Measurements from ENCODE around the gene GRIN3A. TPM values are rescaled to one million over a fixed set of nuclear protein-coding genes. Genes with fewer than 3 reads are reported as not detected.
"Not testable (repeated sequence)": the region's sequence is repeated elsewhere in the genome, so short reads cannot be mapped to it uniquely, and the experiment has no call there.

The GRIN3A gene
- total and polyA plus RNA-seq, 5 experiments from 2014 or later = 0.05 to 0.12 (median 0.09) TPM; not detected in 2

DNA sequence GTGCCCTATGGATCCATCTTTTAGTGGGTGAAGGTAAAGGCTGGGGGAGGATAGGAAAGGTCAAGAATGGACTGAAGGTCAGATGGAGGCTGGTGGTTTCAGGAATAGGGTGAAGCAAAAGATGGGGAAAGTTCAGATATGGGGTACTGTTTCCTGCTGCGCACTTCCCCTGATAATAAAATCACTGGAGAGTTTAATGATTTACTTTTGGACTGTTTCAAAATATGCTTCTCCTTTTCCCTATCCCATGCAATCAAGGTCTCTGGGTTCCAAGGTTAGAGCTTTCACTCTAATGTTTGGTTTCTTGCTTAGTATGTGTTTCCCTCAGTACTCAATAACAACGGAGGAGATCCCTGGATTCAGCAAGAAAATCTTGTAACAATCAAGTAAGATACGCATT, 132.9 kb downstream of the GRIN3A start:
- Mint-ChIP-seq H3K9me3 (no peaks in the 10 kb centered on the region), H3K4me1 (peaks cover 0 to 9% (median 4%) of the 10 kb centered on the region in 4 donors), H3K4me3 (no peak overlapping the region), H3K27me3 (peaks cover 2 to 18% (median 5%) of the 10 kb centered on the region in 5 donors), H3K27ac (no peak overlapping the region), H3K36me3 (no peaks in the 10 kb centered on the region)
- POLR2A ChIA-PET = no interaction called here
- ATAC-seq (no peak), DNase-seq (no peak)

DNA sequence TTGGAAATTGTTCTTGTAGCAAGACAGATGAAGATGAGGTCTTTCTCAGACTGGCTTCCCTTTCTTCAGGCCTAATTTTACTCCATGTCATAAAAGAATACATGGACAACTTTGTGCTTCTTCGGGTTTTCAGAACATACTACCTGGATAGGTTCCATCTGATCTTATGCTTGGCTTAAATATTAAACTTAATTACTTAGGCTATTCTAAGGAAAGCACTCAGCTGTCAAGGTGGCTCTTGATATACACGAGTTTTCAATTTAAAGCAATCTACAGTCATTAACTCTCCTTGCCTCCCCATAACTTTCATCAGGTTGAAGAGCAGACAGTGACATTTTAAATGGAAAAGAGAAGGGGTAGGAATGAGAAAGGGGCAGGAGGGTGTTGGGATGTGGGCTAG, 134.2 kb downstream of the GRIN3A start:
- no peak for DNase-seq
- H3K9me3 Mint-ChIP-seq = no peaks in the 10 kb centered on the region
- no peaks in the 10 kb centered on the region for H3K36me3 Mint-ChIP-seq
- no peak overlapping the region for H3K4me3 Mint-ChIP-seq
- peaks cover 4 to 18% (median 5%) of the 10 kb centered on the region in 5 donors for H3K27me3 Mint-ChIP-seq
- H3K4me1 Mint-ChIP-seq = peaks cover 0 to 9% (median 4%) of the 10 kb centered on the region in 4 donors
- no peak for ATAC-seq
- POLR2A ChIA-PET = no interaction called here
- H3K27ac Mint-ChIP-seq = no peak overlapping the region

DNA sequence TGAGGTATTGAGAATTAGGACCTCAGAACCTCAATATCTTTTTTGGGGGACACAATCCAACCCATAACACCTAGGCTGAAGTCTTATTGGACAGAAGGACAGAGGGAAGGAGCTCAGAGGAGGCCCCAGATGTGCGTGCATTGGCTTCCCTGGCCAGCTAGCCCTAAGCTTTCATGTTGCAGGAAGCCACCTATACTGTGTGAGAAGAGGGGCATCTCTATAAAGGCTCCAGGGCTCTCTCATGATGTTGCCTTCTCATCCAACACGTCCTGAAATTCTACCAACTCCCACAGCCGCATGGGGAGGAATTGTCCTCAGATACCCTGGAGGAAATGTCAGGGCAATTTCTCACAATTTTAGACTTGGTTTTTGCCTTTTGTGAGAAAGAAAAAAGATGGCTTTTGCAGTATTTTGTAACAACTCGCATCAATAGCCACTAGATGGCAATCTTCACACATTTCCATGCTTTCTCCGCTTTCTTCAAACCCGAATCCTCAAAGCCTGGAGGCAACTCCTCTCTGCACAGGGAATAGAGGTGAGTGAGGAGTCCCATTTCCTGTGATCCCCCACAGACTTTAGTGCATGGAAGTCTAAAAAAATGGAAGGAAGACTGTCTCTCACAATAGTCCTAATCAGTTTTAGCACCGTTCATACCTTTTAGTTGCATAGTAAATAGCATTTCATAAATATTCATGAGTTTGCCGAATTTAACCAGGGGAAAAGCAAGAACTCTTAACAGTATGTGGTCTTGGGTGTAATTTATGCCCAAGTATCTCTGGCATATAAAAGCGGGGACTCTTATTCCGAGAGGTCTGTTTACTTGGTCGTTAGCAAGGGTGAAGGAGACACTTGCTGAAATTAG, 136.3 kb downstream of the GRIN3A start:
- H3K36me3 Mint-ChIP-seq = no peaks in the 10 kb centered on the region
- peaks cover 0 to 9% (median 4%) of the 10 kb centered on the region in 4 donors for H3K4me1 Mint-ChIP-seq
- H3K27ac Mint-ChIP-seq = peak overlapping the region in 3 of 10 donors; percentile 48 to 72 (median 68)
- ATAC-seq (peak in 1 of 2 donors; percentile 43), DNase-seq (peak in 4 of 10 donors; percentile 4 to 41 (median 35))
- POLR2A ChIA-PET = no interaction called here
- H3K27me3 Mint-ChIP-seq = peaks cover 2 to 11% (median 3%) of the 10 kb centered on the region in 5 donors
- H3K9me3 Mint-ChIP-seq = no peaks in the 10 kb centered on the region
- peak overlapping the region in 9 of 10 donors; percentile 44 to 81 (median 53) for H3K4me3 Mint-ChIP-seq

DNA sequence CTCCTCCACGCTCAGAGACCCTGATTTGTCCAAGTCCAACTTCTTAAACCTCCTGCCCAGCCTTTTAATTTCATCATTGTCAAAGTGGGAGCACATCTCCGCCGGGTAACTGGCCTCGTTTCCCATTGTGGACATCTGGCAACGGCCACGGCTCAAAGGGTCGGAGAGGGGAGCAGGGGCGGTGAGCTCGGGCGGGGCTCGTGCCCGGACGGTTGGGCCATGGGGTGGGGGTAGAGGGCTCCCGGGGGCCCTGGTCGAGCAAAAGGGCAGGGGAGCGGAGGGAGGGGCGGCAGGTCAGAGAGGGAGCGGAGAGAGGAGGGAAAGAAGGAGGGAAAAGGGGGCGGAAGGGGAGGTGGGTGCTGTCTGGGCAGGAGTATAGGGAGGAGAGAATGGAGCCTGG, 143.7 kb downstream of the GRIN3A start, which contains the start of gene PPP3R2:
Gene PPP3R2, minus strand, starts transcription at position 174 of the 400 bp plus-strand sequence. Its CDS starts 48 bp downstream, at position 126.
- Mint-ChIP-seq H3K9me3 (no peaks in the 10 kb centered on the region), H3K27ac (peak within 1 kb of the TSS in 1 of 10 donors; percentile 70), H3K4me1 (peaks cover 0 to 6% (median 3%) of the 10 kb centered on the region in 4 donors), H3K4me3 (no peak within 1 kb of the TSS), H3K27me3 (peaks cover 0 to 4% (median 0%) of the 10 kb centered on the region in 5 donors), H3K36me3 (no peaks in the 10 kb centered on the region)
- DNase-seq (no peak), ATAC-seq (no peak)
- POLR2A ChIA-PET = no interaction called here

DNA sequence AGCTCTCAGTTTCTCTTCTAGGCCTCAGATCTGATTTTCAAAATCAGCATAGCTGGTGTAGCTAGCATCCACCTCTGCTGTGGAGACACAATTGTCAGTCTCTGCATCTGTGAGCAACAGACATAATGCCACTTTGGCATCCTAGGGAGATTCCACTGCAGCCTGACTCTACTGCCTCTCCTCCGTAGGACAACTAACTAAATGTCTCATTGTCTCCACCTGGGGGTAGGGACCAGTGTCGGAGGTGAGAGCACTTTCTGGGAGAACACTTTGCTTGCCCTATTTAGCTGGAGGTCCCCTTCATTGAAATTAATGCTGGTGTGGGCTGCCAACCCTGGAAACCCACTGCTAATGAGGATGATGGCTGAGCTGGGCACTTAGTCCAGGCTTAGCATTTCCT, 145.1 kb downstream of the GRIN3A start:
- peaks cover 0 to 4% (median 0%) of the 10 kb centered on the region in 5 donors for H3K27me3 Mint-ChIP-seq
- POLR2A ChIA-PET = no interaction called here

DNA sequence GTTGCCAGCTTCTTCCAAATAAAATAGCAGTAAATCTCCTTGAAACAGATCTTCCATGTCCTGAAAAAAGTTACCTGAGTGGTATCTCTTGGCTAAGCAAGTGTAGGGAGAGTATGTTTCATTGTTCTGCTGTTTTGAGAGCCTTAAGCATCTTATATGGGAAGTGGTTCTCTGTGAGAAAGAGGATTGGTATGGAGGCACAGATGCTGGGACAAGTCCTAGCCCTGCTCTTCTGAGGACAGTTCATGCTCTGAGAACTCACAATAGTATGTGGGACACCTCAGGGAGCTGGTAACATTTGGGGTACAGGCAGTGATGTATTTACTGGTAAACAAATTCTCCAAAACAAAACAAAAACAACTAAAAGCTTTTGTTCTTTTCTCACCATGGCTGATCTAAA, 145.7 kb downstream of the GRIN3A start:
- POLR2A ChIA-PET = no interaction called here
- Mint-ChIP-seq H3K4me1 (peaks cover 0 to 6% (median 3%) of the 10 kb centered on the region in 4 donors), H3K4me3 (no peak overlapping the region), H3K9me3 (no peaks in the 10 kb centered on the region), H3K27ac (no peak overlapping the region), H3K36me3 (no peaks in the 10 kb centered on the region), H3K27me3 (peaks cover 0 to 4% (median 0%) of the 10 kb centered on the region in 5 donors)
- ATAC-seq = no peak
- DNase-seq = no peak

More for the DNA sequence above, 145.1 kb downstream of the GRIN3A start:
- ATAC-seq = no peak
- no peak overlapping the region for H3K27ac Mint-ChIP-seq
- no peak overlapping the region for H3K4me3 Mint-ChIP-seq
- no peak for DNase-seq
- no peaks in the 10 kb centered on the region for H3K36me3 Mint-ChIP-seq
- H3K9me3 Mint-ChIP-seq = no peaks in the 10 kb centered on the region
- peaks cover 0 to 6% (median 3%) of the 10 kb centered on the region in 4 donors for H3K4me1 Mint-ChIP-seq

DNA sequence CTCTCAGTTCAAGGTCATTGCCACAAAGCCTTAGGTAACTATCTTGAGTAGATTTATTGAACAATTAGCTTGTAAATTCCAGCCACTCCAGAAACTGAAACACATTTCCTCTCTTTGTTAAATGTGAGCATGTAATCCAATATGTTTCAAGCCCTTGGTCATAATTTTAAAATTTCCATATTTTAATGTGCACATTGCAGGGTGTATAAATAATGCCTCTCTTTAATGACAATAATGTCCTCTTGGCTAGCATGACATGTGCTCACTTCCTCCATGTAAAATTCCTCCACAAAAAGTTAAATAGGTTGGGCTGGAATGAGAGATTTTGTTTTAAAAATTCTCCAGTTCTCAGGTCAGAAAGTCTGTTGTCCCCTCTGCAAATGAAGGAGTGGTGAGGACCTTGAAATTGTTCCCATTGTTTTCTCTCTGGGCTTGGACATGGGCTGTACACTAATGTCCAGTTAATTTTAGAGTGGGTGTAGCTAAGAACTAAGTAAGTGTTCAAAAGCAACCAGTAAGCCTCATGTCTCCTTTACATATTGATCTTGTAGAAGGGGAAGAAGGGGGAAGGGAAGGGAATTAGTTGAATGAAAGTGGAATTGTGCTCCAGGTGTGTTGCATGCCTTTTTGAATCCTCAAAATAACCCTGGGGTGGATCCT, 146.5 kb downstream of the GRIN3A start:
- no peak for ATAC-seq
- POLR2A ChIA-PET = no interaction called here
- H3K9me3 Mint-ChIP-seq = no peaks in the 10 kb centered on the region
- peaks cover 0 to 4% (median 0%) of the 10 kb centered on the region in 5 donors for H3K27me3 Mint-ChIP-seq
- no peaks in the 10 kb centered on the region for H3K36me3 Mint-ChIP-seq
- H3K4me3 Mint-ChIP-seq = no peak overlapping the region
- DNase-seq = no peak
- peaks cover 0 to 6% (median 3%) of the 10 kb centered on the region in 4 donors for H3K4me1 Mint-ChIP-seq
- no peak overlapping the region for H3K27ac Mint-ChIP-seq

DNA sequence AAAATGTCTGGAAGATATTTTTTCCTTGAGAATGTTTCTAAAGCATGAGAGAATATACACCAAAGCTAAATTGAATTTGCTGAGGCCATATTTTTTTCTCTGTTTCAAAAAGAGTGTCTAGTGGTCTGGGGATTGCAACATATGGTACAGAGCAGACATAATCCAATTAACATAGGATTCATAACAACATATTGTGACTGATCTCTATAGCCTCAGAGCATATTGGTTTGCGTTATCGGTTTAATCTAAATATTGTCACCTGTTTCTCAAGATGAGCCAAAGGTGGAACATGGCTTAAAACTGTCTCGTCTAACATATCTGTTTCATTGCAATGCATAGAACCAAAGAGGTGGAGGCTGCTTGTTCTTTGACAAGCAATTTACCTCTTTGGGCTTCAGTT, 147.5 kb downstream of the GRIN3A start:
- ATAC-seq = no peak
- Mint-ChIP-seq H3K4me1 (peaks cover 0 to 6% (median 4%) of the 10 kb centered on the region in 4 donors), H3K4me3 (no peak overlapping the region), H3K9me3 (no peaks in the 10 kb centered on the region), H3K27me3 (peaks cover 0 to 4% (median 0%) of the 10 kb centered on the region in 5 donors), H3K36me3 (no peaks in the 10 kb centered on the region), H3K27ac (peak overlapping the region in 1 of 10 donors; percentile 60)
- no peak for DNase-seq
- POLR2A ChIA-PET = no interaction called here

DNA sequence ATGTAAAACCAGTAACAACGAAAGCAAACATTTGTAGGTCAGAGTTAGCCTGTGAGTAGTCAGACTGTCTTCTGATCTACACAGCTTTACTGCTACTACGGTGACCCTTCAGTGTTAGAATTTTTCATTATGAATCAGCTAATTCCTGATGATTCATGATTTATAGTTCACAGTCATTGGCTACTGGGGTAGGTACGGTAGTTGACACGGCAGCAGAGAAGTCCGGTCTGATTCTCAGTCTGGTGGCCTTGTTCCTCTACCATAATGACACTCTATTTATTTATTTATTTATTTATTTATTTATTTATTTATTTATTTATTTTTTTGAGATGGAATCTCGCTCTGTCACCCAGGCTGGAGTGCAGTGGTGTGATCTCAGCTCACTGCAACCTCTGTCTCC, 148.4 kb downstream of the GRIN3A start:
- H3K4me1 Mint-ChIP-seq, H3K36me3 Mint-ChIP-seq, H3K27me3 Mint-ChIP-seq, POLR2A ChIA-PET, H3K9me3 Mint-ChIP-seq, DNase-seq, ATAC-seq, H3K4me3 Mint-ChIP-seq, H3K27ac Mint-ChIP-seq: not testable (repeated sequence)

DNA sequence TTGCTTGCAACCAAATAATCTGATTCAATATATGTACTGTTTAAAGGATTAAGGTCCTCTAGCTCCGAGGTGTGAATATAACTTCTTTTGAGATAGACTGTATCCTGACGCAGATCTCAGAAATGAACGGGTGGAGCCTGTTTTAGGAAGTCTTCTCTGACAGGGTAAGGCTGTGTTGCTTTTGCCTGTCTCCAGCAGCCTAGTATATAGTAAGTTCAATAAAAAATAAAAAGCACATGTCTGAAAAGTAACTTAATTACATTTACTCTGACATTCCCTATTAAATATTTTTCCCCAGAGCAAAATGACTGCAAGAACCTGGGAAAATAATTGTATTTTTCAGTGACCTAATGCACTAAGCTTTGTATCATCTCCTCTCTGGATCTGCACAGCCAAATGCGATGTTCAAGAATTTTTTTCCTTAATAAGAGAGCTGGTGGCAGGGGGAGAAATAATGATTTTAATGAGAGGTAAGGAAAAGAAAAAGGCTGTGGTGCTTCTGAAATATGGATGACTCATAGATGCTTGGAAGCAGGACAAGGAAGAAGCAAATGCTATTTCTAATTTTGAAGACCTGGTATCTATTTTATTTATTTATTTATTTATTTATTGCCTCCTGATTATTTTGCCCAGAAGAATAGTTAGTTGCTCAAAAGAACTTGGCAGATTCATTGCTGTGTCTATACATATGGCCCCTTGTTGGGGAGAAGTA, 151.0 kb downstream of the GRIN3A start:
- Mint-ChIP-seq H3K27me3 (peaks cover 0 to 4% (median 0%) of the 10 kb centered on the region in 5 donors), H3K4me3 (no peak overlapping the region), H3K4me1 (peaks cover 0 to 1% (median 0%) of the 10 kb centered on the region in 4 donors), H3K9me3 (peaks cover 0 to 2% (median 0%) of the 10 kb centered on the region in 9 donors), H3K36me3 (no peaks in the 10 kb centered on the region), H3K27ac (no peak overlapping the region)
- no peak for DNase-seq
- no peak for ATAC-seq
- POLR2A ChIA-PET = interaction anchor here (0.5 kb wide), 1 partner anchor 17 kb away, joined by 3 read pairs; no protein-coding TSS in a partner anchor

DNA sequence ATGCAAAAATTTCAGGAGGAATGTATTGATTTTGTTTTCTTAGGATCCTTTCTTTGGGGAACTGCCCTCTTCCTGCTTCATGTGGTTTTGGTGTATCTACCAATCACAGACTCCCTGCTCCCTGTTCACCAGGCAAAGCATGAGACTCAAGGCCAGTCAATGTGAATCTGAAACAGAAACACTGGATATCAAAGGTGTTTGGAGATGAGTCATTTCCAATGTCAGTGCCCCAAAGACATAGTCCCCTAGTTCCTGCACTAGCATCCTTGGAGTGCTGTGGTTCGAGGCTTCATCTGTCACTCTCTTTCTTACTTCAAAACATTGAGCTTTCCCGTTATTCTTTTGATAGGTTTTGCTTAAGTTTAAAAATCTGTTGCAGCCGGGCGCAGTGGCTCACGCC, 151.8 kb downstream of the GRIN3A start:
- no peak for ATAC-seq
- Mint-ChIP-seq H3K4me3 (no peak overlapping the region), H3K27me3 (no peaks in the 10 kb centered on the region), H3K9me3 (peaks cover 0 to 2% (median 0%) of the 10 kb centered on the region in 9 donors), H3K36me3 (no peaks in the 10 kb centered on the region), H3K4me1 (peaks cover 0 to 1% (median 0%) of the 10 kb centered on the region in 4 donors), H3K27ac (no peak overlapping the region)
- DNase-seq = no peak
- POLR2A ChIA-PET = interaction anchor here (0.5 kb wide), 1 partner anchor 16 kb away, joined by 3 read pairs; no protein-coding TSS in a partner anchor

DNA sequence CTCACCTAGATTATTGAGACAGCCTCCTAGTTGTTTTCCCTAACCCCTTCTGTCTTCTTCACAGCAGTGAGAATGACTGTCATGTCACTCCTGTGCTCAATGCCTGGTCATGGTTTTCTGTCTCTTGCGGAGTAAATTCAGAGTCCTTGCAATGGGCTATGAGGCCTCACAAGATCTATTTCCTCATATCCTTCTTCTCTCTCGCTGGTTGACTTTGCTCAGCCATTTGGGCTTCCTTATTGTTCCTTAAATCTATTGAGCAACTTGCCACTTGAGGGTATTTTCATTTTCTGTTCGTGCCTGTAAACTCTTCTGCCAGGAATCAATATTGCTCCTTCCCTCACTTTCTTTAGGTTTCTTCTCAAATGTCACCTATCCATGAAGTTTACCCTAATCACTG, 152.7 kb downstream of the GRIN3A start:
- no peaks in the 10 kb centered on the region for H3K27me3 Mint-ChIP-seq
- peak overlapping the region in 1 of 10 donors; percentile 5 for H3K4me3 Mint-ChIP-seq
- no peak for ATAC-seq
- no peak for DNase-seq
- H3K4me1 Mint-ChIP-seq = peaks cover 0 to 1% (median 0%) of the 10 kb centered on the region in 4 donors
- POLR2A ChIA-PET = no interaction called here
- H3K9me3 Mint-ChIP-seq = peaks cover 0 to 2% (median 0%) of the 10 kb centered on the region in 9 donors
- H3K36me3 Mint-ChIP-seq = no peaks in the 10 kb centered on the region
- H3K27ac Mint-ChIP-seq = peak overlapping the region in 3 of 10 donors; percentile 6 to 63 (median 17)

All from naive thymus-derived CD8-positive, alpha-beta T cell (primary cell).